Osteocyte (in vitro differentiated cells): ENCODE data around the gene SLC26A4. TPM values are rescaled to one million over a fixed set of nuclear protein-coding genes. Genes with fewer than 3 reads are reported as not detected.

ENCODE experiments used
- DNase-seq: peaks from one replicate; pipeline ENCODE4 v3.0.0; 2021; ENCODE audit warnings: mixed read lengths; ENCODE audit not compliant: unreplicated experiment; ENCODE audit errors: extremely low spot score
- H3K27ac Mint-ChIP-seq: one replicate; pipeline ENCODE4 v1.8.0; 2021; ENCODE audit warnings: mild to moderate bottlenecking, mixed read lengths; ENCODE audit not compliant: unreplicated experiment
- H3K27me3 Mint-ChIP-seq: one replicate; pipeline ENCODE4 v1.8.0; 2021; ENCODE audit warnings: mixed read lengths; ENCODE audit not compliant: unreplicated experiment
- H3K36me3 Mint-ChIP-seq: one replicate; pipeline ENCODE4 v1.8.0; 2021; ENCODE audit warnings: mixed read lengths; ENCODE audit not compliant: unreplicated experiment
- H3K4me1 Mint-ChIP-seq: one replicate; pipeline ENCODE4 v1.8.0; 2021; ENCODE audit warnings: mixed read lengths; ENCODE audit not compliant: unreplicated experiment
- H3K4me3 Mint-ChIP-seq: one replicate; pipeline ENCODE4 v1.8.0; 2021; ENCODE audit warnings: mild to moderate bottlenecking, moderate library complexity, mixed read lengths; ENCODE audit not compliant: unreplicated experiment
- H3K9me3 Mint-ChIP-seq: one replicate; pipeline ENCODE4 v1.8.0; 2021; ENCODE audit warnings: mixed read lengths; ENCODE audit not compliant: unreplicated experiment
- total RNA-seq: library from RNA; stranded (reverse); gene quantifications from 2 replicates; pipeline ENCODE4 v1.2.1, GENCODE V29; 2021
- TF ChIP-seq, protein P1 (sequence below): fragments of 200-600 bp; sonication (generic); IDR thresholded peaks from 2 replicates; pipeline ENCODE4 v1.5.0; 2021; ENCODE audit warnings: antibody characterized with exemption, mild to moderate bottlenecking, moderate library complexity

Gene SLC26A4
- total RNA-seq, 1 donor from 2014 or later, result 0.51 TPM

DNA sequence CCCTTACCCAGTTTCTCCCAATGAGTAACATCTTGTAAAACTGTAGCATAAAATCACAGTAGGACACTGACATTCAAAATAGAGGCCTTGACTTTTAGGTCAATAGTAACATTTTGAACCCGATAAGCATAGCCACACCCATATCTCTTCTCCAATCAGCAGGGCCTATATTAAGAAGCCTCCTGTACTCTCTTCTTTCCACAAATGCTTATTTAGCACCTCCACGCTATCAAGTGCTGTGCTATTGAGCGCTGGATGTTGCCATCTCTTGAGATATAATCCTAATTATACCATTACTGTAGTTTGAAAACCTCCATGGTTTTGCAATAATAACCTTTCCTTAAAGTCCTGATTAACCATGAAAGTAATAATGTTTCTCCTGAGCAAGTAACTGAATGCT is 43.2 kb downstream of the SLC26A4 start:
- peaks cover 10% of the 10 kb centered on the region for H3K4me1 Mint-ChIP-seq
- no peak for DNase-seq
- peaks cover 16% of the 10 kb centered on the region for H3K27me3 Mint-ChIP-seq
- no peaks in the 10 kb centered on the region for H3K9me3 Mint-ChIP-seq
- TF ChIP-seq, protein P1, sequence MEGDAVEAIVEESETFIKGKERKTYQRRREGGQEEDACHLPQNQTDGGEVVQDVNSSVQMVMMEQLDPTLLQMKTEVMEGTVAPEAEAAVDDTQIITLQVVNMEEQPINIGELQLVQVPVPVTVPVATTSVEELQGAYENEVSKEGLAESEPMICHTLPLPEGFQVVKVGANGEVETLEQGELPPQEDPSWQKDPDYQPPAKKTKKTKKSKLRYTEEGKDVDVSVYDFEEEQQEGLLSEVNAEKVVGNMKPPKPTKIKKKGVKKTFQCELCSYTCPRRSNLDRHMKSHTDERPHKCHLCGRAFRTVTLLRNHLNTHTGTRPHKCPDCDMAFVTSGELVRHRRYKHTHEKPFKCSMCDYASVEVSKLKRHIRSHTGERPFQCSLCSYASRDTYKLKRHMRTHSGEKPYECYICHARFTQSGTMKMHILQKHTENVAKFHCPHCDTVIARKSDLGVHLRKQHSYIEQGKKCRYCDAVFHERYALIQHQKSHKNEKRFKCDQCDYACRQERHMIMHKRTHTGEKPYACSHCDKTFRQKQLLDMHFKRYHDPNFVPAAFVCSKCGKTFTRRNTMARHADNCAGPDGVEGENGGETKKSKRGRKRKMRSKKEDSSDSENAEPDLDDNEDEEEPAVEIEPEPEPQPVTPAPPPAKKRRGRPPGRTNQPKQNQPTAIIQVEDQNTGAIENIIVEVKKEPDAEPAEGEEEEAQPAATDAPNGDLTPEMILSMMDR, result no peak
- H3K36me3 Mint-ChIP-seq, result no peaks in the 10 kb centered on the region
- no peak overlapping the region for H3K4me3 Mint-ChIP-seq
- H3K27ac Mint-ChIP-seq, result no peak overlapping the region

DNA sequence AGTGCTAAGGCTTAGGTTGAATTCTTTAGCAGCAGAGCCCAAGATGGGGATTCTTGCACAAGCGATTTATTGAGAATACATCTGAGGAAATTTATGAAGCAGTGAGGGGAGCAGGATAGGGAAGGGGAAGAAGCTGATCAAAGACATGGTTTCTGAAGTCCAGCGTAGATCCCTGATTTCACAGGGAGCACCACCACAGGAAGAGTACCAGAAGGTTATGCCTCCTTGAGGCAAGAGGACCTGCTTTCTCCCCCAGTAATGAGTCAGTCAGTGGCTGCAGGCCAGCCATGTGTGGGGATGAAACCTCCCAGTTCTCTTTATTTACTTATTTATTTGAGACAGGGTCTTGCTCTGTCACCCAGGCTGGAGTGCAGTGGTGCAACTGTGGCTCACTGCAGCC is 48.3 kb downstream of the SLC26A4 start:
- no peaks in the 10 kb centered on the region for H3K9me3 Mint-ChIP-seq
- peaks cover 23% of the 10 kb centered on the region for H3K27me3 Mint-ChIP-seq
- TF ChIP-seq, protein P1, result no peak
- no peak for DNase-seq
- H3K4me3 Mint-ChIP-seq, result no peak overlapping the region
- no peaks in the 10 kb centered on the region for H3K36me3 Mint-ChIP-seq
- H3K4me1 Mint-ChIP-seq, result no peaks in the 10 kb centered on the region
- no peak overlapping the region for H3K27ac Mint-ChIP-seq

DNA sequence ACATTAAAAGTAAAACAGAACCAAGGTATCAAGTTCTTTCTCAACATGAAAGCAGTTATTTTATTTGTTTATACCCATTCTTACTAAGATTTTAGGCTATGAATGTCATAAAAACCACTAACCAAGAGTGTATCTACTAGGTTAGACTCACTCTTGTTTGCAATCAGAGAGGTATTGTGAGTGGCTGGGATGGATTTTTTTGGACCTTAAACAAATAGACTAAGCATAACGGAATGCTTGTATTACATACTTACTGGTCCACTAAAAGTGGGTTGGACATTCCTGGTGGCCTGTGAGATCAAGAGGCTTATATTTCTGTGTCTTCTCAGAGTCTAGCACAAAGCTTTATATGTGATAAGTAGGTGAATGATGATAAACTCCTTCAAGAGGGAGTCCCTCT is 50.7 kb downstream of the SLC26A4 start:
- H3K4me3 Mint-ChIP-seq, result no peak overlapping the region
- H3K9me3 Mint-ChIP-seq, result no peaks in the 10 kb centered on the region
- H3K27me3 Mint-ChIP-seq, result peaks cover 15% of the 10 kb centered on the region
- no peaks in the 10 kb centered on the region for H3K36me3 Mint-ChIP-seq
- H3K4me1 Mint-ChIP-seq, result no peaks in the 10 kb centered on the region
- TF ChIP-seq, protein P1, result no peak
- DNase-seq, result no peak
- no peak overlapping the region for H3K27ac Mint-ChIP-seq

DNA sequence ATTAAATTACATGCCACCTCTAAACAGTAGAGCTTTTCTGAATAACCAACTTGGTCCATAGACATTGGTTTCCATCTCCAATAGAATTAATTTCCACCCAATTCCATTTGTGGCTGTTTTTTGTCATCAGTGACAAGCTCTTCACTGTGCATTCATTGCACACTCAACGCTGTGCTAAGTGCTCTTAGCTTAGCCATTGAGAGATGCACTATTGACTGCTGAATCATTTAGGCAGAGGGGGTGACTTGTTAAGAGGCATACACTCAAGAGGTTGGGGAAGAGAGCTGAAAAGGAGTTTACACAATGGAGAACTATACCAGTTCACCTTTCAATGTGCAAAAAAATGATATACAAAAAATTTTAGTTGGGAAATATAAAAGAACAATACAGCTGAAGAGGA is 51.4 kb downstream of the SLC26A4 start:
- no peak for DNase-seq
- Mint-ChIP-seq H3K27me3 (peaks cover 15% of the 10 kb centered on the region), H3K4me3 (no peak overlapping the region), H3K27ac (no peak overlapping the region), H3K9me3 (no peaks in the 10 kb centered on the region), H3K36me3 (no peaks in the 10 kb centered on the region), H3K4me1 (no peaks in the 10 kb centered on the region)
- TF ChIP-seq, protein P1, result no peak

DNA sequence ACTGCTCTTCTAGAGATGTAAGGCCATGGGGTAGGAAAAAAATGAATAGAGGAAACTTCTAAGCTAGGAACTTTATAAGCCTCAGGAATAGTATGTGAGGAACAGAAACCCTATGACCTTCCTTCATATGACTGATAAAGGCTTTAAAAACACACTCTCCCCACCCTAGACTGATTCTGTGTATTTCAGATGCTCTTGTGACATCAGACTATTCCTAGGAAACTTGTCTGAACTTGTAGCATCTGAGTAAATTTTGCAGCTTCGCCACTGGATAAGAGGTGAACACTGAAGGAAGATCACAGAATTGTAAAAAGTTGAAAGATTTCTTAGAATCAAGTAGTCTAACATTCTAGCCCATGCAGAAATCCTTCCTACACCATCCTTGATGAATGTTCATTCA is 52.3 kb downstream of the SLC26A4 start:
- no peaks in the 10 kb centered on the region for H3K9me3 Mint-ChIP-seq
- no peak overlapping the region for H3K27ac Mint-ChIP-seq
- peaks cover 13% of the 10 kb centered on the region for H3K27me3 Mint-ChIP-seq
- no peaks in the 10 kb centered on the region for H3K36me3 Mint-ChIP-seq
- H3K4me1 Mint-ChIP-seq, result no peaks in the 10 kb centered on the region
- no peak for DNase-seq
- no peak overlapping the region for H3K4me3 Mint-ChIP-seq
- TF ChIP-seq, protein P1, result no peak
